ENCODE measurements around the gene PROSER2.

PROSER2 gene, protein sequence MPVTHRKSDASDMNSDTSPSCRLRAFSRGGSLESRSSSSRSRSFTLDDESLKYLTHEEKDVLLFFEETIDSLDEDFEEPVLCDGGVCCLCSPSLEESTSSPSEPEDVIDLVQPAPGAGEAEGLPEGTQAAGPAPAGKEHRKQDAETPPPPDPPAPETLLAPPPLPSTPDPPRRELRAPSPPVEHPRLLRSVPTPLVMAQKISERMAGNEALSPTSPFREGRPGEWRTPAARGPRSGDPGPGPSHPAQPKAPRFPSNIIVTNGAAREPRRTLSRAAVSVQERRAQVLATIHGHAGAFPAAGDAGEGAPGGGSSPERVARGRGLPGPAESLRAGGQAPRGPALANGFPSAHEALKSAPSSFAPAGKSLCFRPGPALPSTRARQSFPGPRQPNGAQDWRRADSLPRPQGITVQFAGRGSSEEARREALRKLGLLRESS

DNA sequence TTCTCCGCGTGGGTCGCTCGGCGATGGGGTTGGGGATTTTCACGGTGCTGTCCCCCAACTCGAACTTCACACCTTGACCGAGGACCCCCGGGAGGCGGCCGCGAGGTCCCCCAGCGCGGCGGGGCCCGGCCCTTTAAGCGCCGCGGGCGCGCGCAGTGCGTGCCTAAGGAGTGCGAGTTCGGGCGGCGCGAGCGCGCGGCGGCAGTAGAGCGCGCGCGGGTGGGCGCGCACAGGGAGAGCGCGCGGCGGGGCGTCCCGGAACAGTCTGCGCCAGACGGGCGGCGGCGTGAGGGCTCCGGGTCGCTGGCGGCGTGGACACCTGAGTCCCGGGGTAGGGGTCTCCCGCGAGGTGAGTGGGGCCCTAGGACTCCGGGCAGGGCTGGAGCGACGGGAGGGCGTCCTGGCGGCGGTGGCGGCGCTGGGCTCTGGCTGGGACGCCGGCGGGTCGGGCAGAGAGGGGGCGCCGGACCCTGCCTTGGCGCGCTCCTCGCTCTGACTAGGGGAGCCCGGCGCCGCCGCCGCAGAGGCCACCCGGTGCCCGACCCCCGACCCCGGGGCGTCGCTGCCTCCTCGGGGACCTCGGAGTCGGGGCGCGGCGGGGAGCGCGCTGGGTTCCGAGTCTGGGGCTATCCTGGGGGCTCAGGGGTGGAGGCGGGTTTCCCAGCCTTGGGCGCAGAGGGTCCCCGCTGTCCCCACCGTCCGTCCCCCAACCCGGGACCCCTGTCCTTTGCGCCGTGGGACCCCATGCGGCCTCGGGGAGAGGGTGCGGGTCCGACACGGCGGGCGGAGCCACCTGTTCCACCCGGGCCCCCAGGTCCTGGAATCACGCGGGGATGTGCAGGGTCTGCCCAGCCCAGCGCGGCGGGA, at the start of gene PROSER2:
Gene PROSER2 (plus strand): TSS at position 235 of the 867 bp plus-strand sequence. CDS start 28,722 bp downstream, outside the sequence.
- no peak for DNase-seq

GRCh38 chr10:11773761-11774441, 49.3 kb upstream of the PROSER2 start:
- peak; percentile 63 for DNase-seq

DNA sequence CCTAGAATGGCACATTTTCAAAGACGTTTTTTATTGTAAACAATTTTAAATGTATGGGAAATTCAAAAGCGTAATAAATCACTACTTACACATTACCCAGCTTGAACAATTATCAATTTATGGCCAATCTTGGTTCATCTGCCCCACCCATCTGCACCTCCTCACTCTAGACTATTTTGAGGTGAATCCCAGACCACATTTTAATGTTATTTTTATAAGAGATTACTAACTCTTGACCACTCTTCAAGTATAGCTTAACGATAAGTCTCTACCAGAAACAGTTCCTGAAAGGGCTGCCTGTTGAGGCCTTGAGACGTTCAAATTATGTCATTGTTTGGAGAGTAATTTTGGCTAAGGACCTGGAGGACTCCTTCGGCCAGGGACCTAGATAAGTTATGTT, 47.7 kb upstream of the PROSER2 start:
- DNase-seq = no peak

DNA sequence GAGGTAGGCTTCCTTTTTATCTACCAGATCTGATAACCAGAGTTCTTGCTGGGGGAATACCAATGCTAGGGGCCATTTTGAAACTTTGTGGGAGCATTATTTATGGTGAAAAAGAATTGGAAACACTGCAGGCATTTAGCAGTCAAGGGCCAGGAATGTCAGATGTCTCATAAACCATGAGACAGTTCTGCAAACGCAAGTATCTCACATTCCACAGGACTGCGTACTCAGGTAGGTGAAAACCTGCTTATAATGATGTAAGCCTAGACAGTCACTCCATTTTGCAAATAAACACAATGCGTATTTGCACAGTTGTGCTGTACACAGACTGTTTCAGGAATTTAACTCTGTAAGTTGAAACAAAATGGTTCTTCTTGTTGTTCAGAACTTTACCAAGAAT, 47.1 kb upstream of the PROSER2 start:
- DNase-seq = no peak

GRCh38 chr10:11781114-11781513, 42.0 kb upstream of the PROSER2 start:
- no peak for DNase-seq

DNA sequence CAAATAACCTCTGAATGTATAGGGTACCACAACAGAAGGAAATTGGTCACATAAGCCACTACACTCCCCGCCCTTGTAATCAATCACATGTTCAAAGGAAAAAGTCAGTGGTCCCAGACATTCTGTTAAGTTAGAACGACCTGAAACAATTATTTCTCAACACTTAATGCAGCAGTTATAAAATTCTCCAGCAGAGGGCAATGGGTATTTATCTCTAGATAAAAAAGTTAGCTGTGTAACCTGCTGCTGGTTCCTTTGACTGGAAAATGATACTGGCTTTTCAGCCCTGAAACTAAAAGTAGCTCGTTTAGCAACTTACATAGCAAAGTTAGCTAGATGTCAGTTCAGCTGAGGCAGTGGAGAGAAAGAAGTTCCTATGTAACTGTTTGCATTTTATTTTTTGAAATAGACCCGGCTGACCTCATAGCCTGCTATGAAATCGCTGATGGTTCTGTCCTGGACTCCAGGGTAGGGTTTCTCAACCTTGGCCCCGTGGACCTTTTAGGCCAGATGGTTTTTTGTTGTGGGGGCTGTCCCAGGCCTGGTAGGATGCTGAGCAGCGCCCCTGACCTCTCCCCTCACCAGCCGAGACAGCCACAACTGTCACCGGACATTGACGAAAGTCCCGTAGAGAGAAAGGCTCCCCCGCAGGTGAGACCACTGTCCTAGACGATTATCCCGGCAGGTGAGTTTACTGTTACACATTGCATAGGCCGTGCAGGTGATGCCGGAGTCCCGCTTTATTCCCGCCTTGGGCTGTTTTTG, 40.2 kb upstream of the PROSER2 start:
- no peak for DNase-seq

DNA sequence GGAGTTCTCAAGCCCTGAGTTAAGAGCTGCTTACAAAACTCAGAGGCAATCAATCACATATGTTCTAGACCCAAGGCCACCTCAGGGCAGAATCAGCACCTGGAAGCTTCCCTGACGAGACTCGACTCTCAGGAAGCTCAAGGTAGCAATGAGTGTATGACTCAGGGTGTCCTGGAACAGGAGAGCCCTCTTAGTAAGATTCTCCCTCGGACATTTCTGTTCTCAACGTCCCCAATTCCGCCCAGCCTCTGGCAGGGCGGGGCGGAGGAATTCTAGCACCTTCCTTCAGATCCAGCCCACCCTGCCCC, 39.6 kb upstream of the PROSER2 start:
- DNase-seq = no peak

DNA sequence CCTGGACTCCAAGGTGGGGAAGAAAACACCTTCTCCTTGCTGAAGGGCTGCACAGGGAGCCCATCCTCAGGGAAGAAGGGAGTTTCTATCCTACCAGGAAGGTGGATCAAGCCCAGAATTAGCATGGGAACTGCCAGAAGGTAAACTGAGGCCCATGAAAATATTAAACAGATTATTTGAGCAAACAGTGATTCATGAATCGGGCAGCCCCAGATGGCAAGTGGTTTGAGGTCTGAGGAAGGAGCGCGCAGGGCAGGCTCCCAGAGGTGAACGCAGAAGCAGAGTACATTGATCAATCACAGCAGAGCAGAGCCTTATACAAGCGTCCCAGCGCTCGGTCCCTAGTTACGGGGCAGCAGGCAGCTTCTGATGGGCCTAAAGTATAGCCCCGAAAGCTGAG, 35.8 kb upstream of the PROSER2 start:
- DNase-seq = no peak

DNA sequence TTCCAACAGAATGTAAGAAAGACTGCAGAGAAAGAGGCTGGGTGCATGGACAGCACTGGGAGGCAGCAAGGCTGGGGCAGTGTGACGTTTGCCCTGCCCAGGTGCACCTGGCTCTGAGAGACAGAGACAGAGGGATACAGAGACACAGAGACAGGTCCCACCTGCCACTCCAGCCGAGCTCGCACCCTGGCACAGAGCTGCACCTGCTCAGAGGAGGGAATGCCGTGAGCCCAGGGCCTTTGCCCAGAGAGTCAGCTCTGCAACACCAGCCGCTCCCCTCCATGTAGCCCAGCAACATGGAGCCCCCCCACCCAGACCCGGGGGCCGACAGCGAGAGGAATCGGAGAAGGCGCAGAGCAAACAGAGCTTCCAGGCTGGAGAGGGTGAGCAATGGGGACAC, 35.3 kb upstream of the PROSER2 start:
- DNase-seq = no peak

DNA sequence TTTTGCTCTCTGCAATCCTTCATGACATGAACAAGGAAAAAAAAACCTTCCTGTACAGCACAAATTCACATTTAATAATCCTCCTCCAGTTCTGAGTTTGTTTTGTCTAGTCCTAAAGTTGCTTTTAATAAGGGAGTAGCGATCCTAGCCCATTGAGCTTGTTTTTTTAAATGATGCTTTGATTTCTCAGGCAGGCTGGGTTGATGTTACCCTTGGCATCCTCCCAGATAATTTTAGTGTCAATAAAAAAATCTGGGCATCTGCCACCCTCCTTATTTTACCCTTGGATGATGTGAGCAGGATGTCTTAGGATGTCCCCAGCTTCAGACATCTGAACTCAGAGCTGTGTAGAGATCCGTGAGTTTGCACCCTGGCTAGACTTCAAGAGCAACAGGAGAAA, 33.9 kb upstream of the PROSER2 start:
- DNase-seq = no peak

GRCh38 chr10:11789956-11790355, 33.2 kb upstream of the PROSER2 start:
- no peak for DNase-seq

DNA sequence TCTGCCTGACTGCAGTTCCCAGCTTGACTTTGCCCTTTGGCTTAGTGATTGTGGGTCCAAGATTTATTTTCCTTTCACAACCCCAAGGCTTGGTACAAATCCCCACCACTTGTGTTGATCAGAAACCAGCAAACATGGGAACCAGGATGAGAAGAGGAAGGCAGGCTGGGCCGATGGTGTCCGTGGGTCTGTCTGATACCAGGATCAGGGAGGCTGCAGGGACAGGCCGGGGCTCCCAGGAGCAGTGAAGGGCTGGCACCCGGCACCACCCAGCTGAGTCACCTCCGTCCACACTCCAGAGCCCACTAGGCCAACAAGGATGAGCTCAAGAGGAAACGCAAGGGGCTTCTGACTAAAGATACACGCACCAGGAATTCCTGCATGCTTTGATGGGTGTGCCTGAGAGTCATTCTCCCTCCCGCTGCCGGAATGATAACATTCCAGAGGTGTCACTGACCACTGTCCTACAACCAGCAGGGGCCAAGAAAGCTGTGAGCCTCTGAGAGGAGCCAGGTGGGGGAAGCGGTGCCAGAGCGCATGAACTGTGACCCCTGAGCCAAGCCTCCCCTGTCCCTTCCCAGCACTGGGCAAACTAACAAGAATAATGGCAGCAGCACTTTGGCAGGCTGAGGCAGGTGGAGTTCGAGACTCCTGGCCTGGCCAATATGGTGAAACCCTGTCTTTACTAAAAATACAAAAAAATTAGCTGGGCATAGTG, 29.2 kb upstream of the PROSER2 start:
- DNase-seq = no peak

- DNase-seq = no peak
Observed at GRCh38 chr10:11794566-11794965, 28.6 kb upstream of the PROSER2 start.

GRCh38 chr10:11795101-11795920, 27.8 kb upstream of the PROSER2 start:
- no peak for DNase-seq

DNA sequence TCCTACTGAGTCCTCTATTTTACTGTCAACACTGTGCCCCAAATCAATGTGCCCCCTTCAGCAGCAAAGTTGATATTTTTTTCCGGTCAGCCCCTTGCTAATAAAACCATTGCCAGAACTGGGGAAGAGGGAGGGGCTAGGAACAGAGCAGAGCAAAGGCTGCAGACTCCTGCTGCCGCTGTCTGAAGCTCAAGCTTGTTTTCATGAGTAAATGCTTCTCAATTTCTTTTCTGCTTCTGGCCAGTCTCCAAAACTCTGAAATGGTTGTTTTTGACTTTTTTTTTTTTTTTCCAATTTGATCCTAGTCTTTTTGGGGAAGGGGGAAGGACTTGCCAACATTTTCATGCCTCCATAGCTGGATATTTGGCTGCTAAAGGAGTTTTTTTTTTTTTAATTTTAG, 26.7 kb upstream of the PROSER2 start:
- no peak for DNase-seq

GRCh38 chr10:11797281-11797680, 25.9 kb upstream of the PROSER2 start:
- no peak for DNase-seq

DNA sequence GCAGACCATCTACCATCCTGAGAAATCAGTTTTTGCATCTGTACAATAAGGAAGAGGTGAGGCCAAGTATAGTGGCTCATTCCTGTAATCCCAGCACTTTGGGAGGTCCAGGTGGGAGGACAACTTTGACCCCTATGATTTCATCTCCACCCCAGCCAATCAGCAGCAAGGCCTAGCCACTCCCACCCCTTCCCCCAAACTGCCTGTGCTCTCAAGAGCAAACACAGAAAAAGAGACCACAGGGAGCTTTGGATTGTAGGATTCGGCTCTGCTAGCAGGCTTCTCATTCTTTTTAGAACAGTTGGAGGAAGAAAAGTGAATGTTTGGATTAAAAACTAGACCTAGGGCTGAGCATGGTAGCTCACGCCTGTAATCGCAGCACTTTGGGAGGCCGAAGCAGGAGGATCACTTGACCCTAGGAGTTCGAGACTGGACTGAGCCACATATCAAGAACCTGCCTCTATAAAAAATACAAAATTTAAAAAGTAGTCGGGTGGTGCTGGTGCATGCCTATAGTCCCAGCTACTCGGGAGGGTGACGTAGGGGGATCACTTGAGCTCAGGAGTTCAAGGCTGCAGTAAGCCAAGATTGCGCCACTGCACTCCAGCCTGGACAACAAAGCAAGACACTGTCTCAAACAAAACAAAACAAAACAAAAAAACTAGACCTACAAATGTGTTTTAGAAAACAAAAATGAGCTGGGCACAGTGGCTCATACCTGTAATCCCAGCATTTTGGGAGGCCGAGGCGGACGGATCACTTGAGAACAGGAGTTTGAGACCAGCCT, 25.1 kb upstream of the PROSER2 start:
- no peak for DNase-seq

DNA sequence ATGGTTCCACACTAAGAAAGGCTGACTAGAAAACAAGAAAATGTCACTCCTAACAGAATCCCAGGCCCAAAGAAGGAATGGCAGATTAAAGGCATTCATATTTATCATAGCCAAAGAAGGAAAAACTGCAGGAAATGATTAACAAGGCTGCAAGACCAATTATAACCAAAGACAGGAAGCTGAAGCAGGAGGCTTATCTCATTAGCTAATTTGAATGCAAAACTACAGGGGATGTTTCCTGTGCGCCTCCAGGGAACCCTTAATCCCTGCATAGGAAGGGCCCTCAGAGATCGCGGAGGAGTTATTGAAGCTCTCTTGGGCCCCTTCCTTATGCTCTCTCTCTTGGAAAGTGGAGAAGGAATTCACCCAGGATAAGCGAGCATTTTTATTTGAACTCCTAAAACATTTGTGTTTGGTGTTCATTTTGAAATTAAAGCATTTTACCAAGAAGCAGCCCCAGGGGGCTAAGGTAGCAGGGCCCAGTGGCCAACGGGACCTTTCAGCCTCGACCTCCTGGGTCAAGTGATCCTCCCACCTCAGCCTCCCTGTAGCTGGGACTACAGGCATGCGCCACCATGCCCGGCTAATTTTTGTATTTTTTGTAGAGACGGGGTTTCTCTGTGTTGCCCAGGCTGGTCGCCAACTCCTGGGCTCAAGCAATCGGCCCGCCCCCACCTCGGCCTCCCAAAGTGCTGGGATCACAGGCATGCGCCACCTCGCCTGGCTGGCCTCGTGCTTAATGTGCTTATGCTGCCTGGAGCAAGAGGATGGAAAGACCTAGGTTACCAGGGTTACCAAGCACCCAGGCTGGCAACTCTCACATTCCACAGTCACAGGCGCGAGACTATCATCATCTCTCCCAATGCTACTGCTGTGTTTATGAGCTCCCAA, 24.1 kb upstream of the PROSER2 start:
- no peak for DNase-seq

- no peak for DNase-seq
Observed at GRCh38 chr10:11799736-11800080, 23.4 kb upstream of the PROSER2 start.
